NB4 (cell line): ENCODE data around the gene TMEM41A.
"Not testable (repeated sequence)": the region's sequence is repeated elsewhere in the genome, so short reads cannot be mapped to it uniquely, and the experiment has no call there.

ENCODE experiments used
- DNase-seq: peaks from one replicate; pipeline ENCODE4 v3.0.0; 2010; ENCODE audit warnings: low read depth
- H3K4me3 ChIP-seq: one replicate; pipeline ENCODE4 v1.5.1; 2011; ENCODE audit warnings: mild to moderate bottlenecking, low read depth, low read length, moderate library complexity
- CTCF ChIP-seq: IDR thresholded peaks from one replicate; pipeline ENCODE4 v1.5.1; 2012; ENCODE audit warnings: low read depth, low read length
- MAX ChIP-seq: IDR thresholded peaks from 2 replicates; pipeline ENCODE4 v1.6.1; 2011; ENCODE audit warnings: low read depth, low read length
- MYC ChIP-seq: IDR thresholded peaks from 2 replicates; pipeline ENCODE4 v1.6.1; 2011; ENCODE audit warnings: low read depth, low read length
- POLR2A ChIP-seq: IDR thresholded peaks from 2 replicates; pipeline ENCODE4 v1.6.1; 2011; ENCODE audit warnings: mild to moderate bottlenecking; ENCODE audit not compliant: insufficient read length; ENCODE audit errors: extremely low read depth

Gene TMEM41A

GRCh38 chr3:185488465-185488864 is 10.4 kb downstream of the TMEM41A start:
- no peak for DNase-seq
- TF ChIP-seq MAX = no peak
- TF ChIP-seq POLR2A = no peak
- TF ChIP-seq CTCF = no peak
- H3K4me3 ChIP-seq = no peak overlapping the region

GRCh38 chr3:185486394-185486793 is 12.4 kb downstream of the TMEM41A start:
- TF ChIP-seq POLR2A (no peak), CTCF (no peak), MAX (no peak), MYC (no peak)
- DNase-seq = no peak

GRCh38 chr3:185484296-185484695 is 14.5 kb downstream of the TMEM41A start:
- TF ChIP-seq MYC (no peak), CTCF (no peak), MAX (no peak), POLR2A (no peak)

More at GRCh38 chr3:185486394-185486793, 12.4 kb downstream of the TMEM41A start:
- no peak overlapping the region for H3K4me3 ChIP-seq

GRCh38 chr3:185479373-185479945 is 19.4 kb downstream of the TMEM41A start:
- no peak overlapping the region for H3K4me3 ChIP-seq
- DNase-seq = no peak
- TF ChIP-seq CTCF (no peak), MAX (no peak), POLR2A (no peak), MYC (no peak)

More at GRCh38 chr3:185484296-185484695, 14.5 kb downstream of the TMEM41A start:
- DNase-seq = no peak
- no peak overlapping the region for H3K4me3 ChIP-seq

GRCh38 chr3:185477316-185477715 is 21.5 kb downstream of the TMEM41A start:
- DNase-seq = no peak
- no peak overlapping the region for H3K4me3 ChIP-seq
- TF ChIP-seq CTCF (no peak), MAX (no peak), POLR2A (no peak), MYC (no peak)

- DNase-seq, H3K4me3 ChIP-seq: not testable (repeated sequence)
Measured at GRCh38 chr3:185474922-185475321, 23.9 kb downstream of the TMEM41A start.
